Suppressor macrophage (primary cell): Measurements from ENCODE around the gene CAMK4.
"Not testable (repeated sequence)": the region's sequence is repeated elsewhere in the genome, so short reads cannot be mapped to it uniquely, and the experiment has no call there.

ENCODE experiments used
- DNase-seq, 4 experiments: peaks; one replicate each; pipeline ENCODE4 v3.0.0-alpha.2; 2020 to 2022

Gene CAMK4

DNA sequence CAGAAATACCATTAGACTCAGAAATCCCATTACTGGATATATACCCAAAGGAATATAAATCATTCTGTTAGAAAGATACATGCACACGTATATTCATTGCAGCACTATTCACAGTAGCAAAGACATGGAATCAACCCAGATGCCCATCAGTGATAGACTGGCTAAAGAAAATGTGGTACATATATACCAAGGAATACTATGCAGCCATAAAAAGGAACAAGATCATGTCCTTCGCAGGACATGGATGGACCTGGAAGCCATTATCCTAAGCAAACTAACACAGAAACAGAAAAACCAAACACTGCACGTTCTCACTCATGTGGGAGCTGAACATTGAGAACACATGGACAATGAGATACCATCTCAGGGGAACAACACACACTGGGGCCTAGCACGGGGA, 33.4 kb downstream of the CAMK4 start:
- DNase-seq: not testable (repeated sequence)

DNA sequence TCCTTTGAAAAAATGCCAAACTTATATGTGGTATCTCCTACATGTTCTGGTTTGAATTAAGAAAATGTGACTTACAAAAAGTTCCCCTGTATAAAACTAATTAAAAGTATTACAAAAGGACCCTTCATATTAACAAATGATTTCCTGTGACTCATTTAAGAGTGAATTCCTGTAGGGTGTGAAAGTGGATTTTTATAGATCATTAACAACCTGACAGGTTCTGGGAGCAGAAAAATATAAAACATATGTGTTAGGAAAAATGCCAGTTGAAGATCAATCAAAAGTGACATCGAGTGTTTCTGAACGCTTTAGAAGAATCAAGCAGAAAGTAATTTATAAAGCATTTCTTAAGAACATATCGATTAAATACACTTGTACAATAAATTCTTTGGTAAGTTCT, 35.5 kb downstream of the CAMK4 start:
- no peak for DNase-seq

DNA sequence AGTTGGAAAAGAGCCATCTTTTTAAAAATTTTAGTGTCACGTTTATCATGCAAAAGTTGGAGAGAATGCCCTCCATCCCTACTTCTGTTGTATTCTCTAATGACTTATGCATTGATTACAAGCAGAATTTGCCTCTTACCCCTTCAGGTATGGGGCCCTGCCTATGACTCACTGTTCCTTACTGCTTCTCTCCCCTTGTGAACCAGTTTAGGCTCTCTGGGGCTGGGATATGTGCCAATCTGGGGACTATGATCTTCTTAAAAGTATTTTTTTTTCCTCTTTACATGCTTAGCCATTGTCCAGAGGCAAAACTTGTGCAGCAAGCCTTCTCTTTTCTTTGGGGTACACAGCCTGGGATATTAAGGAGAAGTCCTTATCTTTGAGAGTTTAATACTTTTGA, 37.4 kb downstream of the CAMK4 start:
- no peak for DNase-seq

DNA sequence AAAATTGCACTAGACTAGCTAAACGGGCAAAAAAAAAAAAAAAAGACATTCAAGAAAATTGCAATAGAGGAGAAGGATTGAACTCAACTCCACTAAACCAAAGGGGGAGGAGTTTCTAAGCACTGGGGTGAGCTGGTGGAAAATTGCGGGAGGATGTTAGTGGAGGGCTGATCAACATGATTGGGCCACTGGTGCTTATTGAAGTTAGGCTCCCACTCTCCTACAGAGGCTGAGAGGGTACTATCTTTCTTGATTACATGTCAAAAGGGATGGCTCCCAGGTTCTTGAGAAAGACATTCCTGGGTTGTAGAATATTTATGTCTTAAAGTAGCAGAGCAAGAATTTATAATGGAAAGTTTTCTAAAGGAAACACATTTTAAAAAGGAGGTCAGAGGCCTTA, 38.0 kb downstream of the CAMK4 start:
- no peak for DNase-seq

DNA sequence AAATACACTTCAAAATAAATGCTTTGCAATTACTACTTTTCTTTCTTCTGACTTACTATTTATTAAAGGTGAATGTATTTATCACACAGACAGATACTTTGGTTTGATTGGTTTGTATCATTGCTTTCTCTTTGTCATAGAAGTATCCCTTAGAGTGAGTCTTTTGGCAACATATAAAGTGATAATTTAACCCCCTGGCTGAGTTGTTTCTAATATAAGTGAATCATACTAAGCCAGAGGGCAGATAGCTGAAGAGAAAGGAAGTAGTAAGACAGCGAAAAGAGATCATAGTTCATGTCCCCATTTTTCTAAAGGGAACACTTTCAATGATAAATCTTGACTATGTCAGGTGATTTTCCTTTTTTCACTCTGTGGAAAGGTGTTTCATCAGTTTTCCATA, 38.6 kb downstream of the CAMK4 start:
- no peak for DNase-seq

DNA sequence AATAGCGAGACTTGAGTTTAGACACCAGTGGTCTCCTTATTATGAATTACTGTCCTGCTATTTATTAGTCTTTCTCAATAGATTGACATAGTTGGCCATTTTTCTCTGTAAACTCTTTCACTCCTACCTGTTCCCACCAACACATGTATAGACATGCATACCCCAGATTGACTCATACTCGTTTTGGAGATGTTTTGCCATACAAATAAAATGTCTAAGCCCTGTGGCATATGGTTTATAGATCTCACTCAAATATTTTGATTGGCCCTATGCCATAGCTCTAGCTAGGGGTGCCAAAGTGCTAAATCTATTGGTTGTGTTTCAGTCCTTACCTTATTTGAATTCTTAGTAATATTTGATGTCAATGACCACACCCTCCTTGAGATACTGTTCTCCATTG, 42.3 kb downstream of the CAMK4 start:
- no peak for DNase-seq

DNA sequence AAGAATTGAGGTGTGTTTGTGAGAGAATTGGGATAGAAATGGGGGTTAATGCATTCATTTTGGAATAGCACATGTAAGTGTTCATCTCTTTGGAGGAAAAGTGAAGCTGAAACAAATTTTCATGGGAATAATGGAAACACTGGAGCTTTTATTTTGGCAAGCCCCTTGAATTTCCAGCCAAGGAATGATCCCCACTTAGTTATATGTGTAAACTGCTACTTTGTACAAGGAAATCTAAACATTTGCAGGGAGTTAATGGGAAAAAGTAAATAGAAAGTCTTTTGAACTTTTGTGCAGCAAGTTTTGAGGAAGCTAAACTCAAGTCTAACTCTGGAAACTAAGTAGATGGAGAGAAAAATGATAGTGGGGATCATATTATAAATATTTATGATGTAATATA, 44.1 kb downstream of the CAMK4 start:
- DNase-seq: no peak

DNA sequence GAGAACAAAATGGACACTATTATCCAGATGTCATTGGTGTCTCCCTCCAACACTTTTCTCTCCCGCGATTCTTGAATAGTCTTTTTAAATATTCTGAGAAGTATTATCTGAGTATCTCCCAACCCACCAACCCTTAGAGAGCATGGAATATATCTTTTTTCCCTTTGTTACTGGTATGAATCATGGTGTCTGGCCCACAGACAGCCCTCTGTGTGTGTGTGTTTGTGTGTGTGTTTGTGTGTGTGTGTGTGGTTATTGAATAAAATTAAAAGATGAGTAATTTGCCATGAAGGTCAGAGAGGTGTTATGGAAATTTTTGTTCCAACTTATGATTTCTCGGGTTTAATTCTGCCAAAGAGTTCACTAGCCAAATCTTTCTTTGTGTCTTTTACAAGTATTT, 47.7 kb downstream of the CAMK4 start:
- DNase-seq: no peak

DNA sequence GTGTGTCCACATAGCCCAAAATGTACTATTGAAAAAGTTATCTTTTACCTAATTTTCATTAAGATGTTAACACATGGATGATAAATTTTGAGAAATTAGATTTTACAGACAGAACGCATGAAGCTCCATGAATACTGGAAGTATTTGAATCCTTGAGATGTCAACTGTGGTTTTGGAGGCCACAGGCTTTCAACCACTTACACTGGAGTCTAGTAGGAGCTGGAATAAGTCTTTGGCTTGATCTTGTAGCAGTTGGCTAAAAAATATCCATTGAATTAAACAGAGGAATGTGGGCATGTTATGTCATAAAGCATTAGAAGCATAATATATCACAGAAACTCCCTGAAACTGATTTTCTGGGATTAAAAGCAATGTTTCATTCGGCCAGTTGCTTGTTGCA, 52.9 kb downstream of the CAMK4 start:
- DNase-seq: no peak

DNA sequence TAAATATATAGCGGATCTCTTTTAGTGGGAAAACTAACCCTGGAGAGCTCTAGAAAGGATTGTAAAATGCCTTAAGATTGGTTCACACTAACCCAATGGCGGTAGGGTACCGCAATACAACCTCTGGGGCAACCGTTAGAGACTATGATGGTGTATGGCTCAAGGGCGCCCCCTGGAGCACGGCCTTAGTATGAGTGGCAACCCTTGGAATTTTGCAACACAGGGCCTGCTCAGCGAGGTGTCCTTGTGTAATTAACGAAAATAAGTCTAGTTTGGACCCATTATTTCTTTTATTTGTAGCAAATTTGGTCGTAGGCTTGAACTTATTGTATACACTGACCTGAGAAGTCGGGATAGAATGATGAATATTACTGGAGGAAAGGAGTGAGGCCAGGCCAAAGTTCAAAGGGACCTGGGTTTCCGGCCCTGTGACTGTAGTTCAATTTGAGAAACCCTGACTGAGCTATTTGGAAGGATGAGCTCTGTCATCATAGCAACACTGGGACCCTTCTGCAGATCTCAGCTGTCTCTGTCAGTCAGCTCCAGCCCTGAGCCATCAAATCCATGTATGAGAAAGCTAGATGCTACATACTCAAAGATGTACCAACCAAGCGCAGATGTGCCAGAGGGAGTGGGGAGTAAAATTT, 54.8 kb downstream of the CAMK4 start:
- DNase-seq: peak; percentile 63 to 79 (median 64)

DNA sequence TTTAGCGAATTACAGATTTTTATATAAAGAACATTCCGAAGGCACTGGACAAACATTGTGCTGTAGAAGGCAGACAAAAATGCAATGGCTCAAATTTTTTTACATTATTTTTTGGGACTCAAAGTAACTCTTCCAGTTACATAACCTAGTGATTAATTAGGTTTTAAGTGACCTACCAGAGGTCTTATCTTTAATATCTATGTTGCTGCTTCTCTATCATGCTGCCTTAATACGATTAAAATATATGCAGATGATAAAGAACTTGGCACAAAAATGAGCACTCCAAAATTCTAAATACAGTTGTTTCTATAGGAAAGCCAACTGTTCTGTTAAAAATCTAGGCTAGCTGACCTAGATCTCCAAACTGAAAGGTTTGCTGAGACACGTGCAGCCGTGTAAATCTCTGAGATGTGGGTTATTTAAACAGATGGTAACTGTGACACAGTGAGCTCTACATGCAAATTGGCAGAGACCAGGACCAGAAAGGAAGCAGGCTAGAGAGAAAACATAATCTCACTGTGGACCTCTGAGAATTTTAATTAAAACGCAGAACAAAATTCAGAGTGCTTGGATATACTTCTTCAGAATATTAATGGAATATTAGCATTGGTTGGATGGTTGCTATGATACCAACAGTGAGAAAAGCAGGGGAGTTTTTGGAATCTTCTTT, 56.2 kb downstream of the CAMK4 start:
- DNase-seq: no peak

DNA sequence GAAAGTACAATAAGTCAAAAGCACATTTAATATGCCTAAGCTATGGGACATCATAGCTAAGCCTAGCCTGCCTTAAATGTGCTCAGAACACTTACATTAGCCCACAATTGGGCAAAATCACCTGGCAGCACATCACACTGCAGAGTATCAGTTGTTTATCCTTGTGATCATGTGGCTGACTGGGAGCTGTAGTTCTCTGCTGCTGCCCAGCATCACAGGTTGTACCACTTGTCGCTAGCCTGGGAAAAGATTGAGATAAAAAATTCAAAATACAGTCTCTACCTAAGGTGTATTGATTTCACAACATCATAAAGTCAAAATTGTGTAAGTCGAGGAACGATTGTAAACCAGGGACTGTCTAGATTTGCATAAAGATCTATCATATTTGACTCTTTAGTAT, 58.6 kb downstream of the CAMK4 start:
- DNase-seq: no peak

DNA sequence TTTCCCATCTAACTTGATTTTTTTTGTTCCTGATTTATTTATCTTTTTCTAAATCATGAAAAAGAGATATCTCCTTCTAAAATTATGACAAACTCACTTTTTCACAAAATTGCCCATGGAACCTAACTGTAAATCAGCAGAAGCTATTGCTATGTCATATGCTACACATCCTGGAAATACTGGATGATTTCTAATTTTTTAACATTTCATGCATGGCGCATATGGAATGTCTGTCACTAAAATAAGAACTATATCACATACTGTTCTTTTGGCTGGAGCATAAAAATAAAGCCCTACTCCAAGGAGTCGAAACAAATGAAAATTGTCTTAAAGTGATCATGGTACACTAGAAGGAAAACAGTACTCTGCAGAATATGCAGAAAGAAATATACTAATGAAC, 60.6 kb downstream of the CAMK4 start:
- DNase-seq: no peak

DNA sequence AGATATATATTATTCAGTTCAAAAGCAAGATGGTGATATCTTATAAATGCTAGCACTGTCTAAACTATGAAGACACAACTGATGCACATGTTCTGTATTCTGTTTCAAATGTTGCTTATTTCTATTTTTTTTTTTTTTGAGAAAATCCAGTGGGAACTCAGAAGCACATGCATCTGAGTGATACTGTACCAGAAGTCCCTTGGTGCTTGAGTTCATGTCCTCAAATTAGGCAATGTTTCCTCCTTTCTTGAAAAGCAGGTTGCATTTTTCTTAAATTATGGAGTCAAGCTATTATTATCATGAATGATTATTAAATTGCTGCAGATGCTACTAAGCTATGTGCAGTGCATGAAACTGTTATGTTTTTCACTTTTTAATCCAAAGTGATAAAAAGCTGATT, 70.4 kb downstream of the CAMK4 start:
- DNase-seq: no peak

DNA sequence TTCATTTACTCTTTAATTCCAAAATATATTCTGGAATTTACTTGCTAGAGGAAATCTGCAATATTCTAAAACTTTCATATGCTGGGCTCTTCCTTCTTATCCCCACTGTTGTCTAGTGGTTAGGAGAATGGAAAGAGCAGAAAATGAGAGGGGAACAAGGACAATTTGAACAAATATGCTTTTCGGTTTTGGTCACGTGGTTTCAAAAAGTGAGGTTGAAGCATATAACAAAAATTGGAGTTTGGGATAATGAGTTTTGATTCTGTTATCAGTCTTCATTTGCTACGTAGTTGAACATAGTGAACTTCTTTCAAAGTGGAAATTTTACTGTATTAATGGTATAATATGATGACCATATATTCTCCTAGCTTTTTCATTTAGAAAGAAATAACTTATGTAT, 71.5 kb downstream of the CAMK4 start:
- DNase-seq: no peak

DNA sequence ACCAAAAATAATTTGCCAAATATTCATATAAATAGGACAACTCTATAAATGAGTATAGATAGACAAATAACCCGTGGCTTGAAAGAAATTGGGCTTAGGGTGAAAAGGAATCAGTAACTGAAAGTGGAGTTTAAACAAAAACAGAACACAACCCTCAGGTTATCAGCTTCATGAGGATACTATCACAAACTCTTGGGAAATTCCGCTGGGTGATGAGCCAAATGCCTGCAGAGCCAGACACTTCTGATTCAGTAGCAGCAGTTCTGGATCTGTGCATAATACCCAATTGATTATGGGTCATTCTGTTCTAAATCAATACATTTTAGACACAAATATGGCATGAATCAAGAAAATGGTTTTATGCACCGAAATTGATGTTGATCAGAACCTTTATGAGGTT, 72.4 kb downstream of the CAMK4 start:
- no peak for DNase-seq

DNA sequence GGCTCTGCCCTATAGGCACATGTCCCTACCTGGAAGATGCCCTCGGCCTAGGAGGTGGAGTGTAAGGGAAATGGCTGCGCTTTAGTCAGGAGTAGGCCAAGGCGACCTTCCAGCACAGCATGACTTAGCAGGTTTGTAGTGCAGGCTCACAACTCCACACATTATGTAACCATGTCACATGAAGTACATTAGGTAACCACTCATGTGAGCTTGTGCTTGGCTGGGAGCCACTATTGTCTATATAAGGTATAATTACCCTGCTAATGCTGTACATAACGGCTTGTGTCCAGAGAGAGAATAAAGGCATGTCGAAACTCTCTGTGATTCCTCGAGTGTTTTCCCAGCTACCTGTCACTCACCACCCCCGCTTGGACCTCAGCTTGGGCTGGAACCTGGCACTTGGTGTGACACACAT, 74.9 kb downstream of the CAMK4 start:
- DNase-seq: peak in 1 of 4 experiments; percentile 1

DNA sequence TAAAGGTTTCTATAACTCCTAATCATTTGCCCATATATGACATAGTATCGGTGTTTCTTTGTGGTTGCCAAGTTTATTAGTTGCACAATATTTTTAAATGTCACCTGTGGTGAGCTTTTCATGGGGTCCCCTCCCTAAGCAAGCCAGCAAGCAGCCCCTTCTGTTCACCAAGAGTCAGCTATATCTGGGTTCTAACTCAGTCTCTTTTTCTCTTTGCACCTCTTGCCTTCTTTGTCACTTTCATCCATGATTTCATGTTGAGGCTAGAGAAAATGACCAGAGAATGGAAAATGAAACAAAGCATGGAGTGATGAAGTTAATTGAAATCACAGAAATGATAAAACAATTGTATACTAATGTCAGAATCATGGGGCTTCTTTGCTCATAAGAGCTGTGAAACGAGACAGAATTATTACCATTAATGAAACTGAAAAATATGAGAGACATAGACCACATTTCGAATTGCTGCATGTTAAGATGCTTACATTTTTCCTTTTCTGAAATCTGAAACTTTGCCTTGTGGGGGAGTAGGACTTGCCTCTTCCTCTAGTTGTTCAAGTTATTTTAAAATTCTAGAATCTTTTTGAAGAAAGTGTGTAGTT, 75.7 kb downstream of the CAMK4 start:
- DNase-seq: no peak

DNA sequence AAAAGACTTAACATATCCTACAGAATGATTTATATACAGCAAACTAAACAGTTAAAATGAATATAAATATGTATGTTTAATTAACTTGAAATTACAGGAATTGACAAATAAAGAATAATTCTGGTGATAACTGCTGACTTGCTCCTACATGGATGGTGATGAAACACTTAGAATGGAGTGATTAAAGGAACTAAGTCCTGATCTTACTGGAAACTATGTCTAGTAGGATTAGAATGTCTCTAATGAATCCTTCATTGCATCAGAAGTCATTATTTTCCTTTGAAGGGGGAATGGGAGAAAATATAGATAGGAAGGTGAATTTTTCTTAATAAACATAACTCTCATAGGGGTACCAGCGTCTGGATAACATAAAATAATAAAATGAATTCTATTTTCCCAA, 77.1 kb downstream of the CAMK4 start:
- no peak for DNase-seq

DNA sequence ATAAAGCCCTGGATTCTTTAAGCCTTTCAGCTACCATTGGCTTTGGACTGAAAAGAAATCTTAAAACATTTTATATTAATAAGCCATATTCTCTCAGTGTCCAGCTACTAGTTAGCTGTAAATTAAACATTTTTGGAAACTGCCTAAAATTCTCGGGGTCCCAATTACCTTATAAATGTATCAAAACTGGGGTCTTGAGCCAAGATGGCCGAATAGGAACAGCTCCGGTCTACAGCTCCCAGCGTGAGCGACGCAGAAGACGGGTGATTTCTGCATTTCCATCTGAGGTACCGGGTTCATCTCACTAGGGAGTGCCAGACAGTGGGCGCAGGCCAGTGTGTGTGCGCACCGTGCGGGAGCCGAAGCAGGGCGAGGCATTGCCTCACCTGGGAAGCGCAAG, 77.9 kb downstream of the CAMK4 start:
- DNase-seq: not testable (repeated sequence)

DNA sequence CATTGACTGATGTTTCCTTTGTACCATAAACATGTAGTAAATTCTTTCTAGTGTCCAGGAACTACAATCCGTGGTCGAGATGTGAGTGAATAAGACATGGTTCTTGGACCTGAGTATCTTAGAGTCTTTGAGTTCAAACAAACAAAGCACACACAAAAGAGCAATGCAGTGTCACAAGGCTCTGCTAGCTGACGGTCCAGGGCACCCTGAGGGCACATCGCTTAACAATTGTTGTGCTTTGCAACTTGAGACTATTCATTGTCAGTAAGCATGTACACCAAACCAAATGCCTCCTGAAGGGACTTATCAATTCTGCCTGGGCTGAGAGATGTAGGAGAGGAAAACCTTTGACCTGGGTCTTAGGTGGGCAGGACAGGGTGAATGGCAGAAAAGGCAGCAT, 84.8 kb downstream of the CAMK4 start:
- DNase-seq: no peak

DNA sequence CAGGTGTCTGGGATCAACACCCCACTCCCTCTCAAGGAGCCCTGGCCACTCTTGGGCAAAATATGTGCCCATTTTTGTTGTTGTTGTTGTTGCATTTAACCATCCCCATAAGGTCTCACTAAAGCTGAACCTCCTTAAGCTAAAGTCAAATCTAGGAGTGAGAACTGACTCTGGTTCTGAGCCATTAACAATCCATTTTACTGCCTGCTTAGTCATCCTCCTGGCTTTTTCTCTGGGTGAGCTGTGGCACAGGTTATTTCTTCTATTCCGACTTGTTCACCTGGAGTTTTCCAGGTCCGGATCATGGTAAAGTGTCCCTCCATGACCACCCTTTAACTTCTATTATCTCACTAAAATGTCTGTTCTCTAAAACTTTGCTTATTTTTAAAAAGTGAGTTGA, 85.2 kb downstream of the CAMK4 start:
- no peak for DNase-seq

DNA sequence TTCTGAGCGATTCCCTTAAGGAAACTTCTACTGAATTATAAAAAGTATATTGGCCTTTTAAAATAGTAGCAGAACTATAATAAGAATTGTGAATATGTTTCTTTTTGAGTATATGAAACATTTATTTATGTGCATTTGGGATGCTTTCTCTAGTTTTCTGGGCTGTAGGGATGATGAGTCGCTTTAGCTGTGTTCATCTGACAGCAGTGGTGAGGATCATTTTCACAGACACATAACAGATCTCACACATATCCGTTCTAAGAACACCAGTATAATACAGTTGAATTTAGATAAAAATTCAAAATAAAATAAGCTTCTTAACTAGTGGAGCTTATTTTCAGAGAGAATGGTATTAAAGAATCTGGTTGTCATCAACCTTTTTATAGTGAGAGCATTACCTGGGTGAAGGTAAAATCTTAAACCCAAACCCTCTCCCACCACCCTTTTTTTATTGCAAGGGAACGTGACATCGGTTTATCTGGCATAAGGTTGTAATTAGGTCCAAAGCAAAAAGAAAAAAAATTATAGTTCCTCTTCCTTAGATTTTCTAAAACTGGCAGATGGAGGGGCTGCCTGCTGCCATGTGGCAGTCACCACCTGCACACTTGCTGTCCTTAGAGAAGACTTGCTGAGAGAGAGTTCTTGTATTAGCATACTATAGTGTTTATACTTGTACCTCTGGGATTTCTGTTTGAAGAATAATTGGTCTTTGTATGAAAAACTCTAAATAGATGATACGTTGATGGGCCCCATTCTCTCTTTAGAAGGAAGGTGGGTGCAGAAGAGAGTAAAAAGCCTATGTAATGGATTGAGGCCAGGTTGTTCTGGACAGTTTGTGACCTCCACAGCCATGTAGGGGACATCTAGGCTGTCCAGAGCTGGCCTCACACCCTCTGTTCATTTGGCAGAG, 86.8 kb downstream of the CAMK4 start:
- DNase-seq: no peak
